ENCODE measurements around the gene S100B.

DNA sequence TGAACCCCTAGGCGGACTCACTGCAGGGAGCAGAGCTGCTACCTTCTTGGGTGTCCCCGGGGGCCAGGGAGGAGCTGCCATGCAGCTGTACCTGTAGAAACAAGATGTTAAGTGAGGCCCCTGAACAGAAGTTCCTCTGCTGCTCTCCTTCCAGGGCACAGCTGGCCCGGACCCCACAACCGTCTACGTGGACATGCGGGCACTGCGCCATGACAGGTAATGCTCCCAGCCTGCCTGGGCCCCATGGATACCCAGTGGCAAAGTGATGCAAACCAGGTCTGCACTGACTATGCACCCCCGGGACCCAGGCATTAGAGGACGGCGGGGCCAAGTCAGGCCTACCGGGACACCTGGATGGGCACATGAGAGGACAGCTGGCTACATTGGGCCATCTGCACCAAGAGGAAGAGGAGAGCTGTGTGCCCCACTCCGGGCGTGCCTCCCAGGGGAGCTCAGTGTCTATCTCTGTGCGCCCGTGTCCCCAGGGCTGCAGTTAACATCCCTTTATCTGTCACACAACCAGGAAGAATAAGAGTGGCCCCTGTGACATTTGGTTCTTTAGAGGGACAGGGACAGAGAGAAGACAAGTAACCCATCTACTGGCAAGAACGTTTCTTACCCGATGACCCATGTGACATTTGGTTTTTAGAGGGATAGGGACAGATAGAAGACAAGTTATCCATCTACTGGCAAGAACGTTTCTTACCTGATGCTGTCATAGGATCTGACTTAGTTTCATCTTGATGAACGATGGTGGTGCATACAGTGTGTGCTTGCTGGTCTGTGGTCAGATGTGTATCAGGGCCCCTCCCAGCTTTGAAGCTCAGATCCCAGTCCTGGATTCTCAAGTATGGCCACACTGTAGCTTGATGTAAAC lies 44.1 kb downstream of the S100B start:
- TF ChIP-seq, protein P1, sequence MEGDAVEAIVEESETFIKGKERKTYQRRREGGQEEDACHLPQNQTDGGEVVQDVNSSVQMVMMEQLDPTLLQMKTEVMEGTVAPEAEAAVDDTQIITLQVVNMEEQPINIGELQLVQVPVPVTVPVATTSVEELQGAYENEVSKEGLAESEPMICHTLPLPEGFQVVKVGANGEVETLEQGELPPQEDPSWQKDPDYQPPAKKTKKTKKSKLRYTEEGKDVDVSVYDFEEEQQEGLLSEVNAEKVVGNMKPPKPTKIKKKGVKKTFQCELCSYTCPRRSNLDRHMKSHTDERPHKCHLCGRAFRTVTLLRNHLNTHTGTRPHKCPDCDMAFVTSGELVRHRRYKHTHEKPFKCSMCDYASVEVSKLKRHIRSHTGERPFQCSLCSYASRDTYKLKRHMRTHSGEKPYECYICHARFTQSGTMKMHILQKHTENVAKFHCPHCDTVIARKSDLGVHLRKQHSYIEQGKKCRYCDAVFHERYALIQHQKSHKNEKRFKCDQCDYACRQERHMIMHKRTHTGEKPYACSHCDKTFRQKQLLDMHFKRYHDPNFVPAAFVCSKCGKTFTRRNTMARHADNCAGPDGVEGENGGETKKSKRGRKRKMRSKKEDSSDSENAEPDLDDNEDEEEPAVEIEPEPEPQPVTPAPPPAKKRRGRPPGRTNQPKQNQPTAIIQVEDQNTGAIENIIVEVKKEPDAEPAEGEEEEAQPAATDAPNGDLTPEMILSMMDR (IDR thresholded peaks at IDR 0.05): no peak
- TF ChIP-seq POLR2A (IDR thresholded peaks at IDR 0.05): no peak
